Endometrium (tissue), 2 donors: ENCODE measurements around the gene PGBD5.

Experiments used
- FAIRE-seq: peaks from 2 replicates; lab custom pipeline; 2012; peaks lifted over from hg19 to GRCh38; lab: Jason Lieb, UNC
- donor health status: control.
- donor health status: control.

Gene PGBD5

DNA sequence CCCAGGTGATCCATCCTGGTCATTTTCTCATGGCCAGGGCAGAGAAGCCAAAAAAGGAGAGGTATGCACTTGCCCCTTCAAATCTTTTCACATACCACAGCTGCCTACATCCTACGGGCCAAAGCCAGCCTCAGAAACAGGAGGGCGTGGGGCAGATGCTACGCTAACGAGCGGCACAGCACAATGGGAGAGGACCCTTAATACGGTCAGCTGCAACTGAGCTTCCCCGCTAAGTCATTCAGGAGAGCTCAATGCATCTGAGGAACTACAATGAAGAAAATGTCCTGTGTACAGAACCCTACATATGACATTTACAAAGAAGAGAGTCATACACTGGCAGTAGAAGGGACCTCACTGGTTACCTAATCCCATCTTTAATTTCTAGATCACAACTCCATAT, 78.2 kb downstream of the PGBD5 start:
- FAIRE-seq = no peak

DNA sequence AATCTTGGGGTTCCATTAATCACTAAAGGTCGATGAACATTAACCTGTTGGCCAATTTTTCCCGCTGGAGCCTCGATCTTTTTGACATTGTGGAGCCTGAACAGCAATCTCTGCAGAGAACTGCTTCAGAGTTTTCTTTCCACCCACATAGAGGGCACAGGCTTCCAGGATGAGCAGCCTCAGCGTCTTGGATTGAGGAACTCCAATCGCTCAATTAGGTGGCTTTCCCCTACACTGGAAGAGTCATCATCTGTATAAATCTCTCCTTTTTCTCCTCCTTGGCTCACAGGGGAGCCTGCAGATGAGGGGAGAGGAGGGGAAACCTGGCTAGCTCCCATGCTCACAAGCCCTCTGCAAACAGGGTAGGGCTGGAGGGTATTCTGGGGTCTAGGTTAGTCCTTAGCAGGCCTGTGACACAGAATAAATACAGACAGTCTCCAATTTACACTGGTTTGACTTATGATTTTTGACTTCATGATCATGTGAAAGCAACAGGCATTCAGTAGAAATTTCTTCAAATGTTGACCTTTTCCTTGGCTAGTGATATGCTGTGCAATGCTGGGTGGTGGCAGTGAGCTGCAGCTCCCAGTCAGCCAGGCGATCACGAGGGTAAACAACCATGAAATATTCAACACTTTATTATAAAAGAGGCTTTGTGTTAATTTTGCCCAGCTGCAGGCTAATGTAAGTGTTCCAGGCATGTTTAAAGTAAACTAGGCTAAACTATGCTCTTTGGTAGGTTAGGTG, 80.8 kb downstream of the PGBD5 start:
- FAIRE-seq = no peak

DNA sequence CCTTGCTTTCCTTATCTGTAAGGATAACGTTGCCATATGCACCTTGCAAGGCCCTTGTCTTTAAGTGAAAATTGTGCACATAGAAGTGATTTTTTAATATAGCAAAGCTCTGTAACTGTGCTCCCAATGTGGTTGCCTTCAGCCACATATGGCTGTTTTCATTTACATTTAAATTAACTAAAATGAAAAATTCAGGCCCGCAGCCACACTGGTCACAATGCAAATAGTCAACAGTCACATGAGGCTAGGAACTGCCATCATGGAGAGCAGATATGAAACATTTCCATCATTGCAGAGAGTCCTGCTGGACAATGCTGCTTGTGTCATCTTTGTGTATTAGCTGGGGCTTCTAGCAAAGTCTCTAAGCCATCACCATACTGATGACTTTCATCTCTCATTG, 83.4 kb downstream of the PGBD5 start:
- FAIRE-seq = no peak

DNA sequence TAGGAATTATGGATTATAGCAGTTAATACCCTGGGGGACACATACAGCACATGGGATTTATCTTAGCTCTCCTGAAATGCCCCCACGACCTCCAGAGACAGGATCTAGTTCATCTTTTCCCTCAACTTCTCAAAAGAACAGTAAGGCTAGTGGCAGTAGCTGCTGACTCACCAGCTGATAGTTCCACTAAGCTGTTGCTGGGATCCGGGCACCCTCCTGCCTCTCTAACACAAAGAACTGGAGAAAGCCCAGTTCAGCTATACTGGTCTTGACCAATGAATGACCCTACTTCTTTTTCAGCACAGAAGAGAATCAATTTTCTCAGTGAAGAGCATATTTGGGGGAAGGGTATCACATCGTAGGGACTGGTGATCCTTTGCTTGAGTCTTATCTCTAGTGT, 84.1 kb downstream of the PGBD5 start:
- no peak for FAIRE-seq

DNA sequence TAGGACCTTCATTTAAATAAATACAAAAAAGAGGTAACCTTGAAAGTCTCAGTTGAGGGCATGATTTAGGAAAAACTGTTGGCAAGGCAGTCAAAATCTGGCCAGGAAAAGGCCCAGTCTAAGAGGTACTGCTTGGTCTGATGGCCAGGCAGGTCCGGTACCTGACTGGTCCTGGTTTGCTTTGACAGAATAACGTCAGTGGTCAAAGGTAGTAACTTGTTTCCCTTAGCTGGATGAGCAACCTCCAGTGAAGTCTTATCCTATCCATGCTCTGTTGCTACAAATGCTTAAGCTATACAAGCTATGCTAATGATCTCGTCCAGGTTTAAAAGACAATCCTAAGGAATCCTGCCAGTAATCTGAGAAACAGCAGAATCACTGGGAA, 85.0 kb downstream of the PGBD5 start:
- no peak for FAIRE-seq

DNA sequence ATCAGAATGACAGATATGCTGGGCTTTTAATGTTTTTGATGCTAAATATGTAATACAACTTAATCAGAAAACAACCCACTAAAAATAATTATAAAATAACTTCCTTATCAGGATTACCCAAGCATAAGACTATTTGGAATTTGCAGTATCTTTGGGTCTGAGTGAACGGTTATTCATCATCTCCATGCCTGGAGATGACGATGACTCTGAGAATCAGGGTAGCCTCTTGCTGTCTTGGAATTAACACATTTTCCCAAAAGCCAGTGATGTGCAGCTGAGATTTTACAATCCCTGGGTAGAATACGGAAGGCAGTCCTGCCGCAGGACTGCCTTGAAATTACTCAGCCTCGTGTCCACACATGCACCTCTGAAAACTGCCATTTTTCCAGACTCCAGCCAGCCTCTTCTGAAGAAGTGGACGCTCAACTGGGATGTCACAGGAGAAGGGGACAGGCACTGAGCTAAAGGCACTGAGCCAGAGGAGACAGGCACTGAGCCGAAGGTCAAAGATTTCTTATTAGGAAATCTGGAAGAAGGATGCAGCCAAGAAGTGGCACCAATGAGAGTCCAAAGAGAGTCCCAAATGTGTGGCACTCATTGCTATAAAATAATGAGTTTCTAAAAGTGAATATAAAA, 85.5 kb downstream of the PGBD5 start:
- FAIRE-seq = no peak

DNA sequence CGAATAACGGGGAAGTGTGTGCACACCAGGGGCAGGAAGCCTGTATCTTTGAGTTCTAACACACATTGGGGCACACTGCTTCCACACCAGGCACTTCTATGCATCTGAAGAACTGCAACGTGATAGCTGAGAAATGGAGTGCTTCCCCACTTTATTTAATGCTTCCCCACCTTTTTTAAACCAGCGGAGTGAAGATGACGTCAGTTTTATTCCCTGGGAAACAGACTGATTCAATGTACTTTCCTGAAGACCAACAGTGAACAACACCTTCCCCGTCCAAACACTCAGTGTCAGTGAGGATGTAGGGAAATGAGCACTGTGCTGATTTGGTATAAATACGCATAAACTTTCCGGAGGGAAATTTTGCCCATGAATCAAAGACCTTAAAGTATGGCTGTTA, 87.1 kb downstream of the PGBD5 start:
- no peak for FAIRE-seq

DNA sequence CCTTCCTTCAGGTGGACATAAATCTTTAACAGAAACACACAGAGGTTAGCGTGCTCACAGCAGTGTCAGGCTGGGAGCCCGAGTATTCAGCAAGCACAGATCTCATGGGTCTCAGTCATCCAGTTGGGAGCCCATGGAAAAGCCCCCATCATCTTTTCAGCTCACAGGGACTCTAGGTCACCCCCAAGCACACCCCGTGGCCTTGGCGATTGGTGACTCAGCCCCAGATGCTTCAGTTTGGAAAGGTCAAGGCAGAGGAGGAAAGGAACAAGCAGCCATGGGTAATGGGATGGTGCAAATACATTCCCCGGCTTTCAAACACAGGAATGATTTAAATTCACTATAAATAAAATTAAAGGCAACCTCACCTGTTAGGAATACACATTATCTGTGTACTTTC, 88.9 kb downstream of the PGBD5 start:
- no peak for FAIRE-seq

DNA sequence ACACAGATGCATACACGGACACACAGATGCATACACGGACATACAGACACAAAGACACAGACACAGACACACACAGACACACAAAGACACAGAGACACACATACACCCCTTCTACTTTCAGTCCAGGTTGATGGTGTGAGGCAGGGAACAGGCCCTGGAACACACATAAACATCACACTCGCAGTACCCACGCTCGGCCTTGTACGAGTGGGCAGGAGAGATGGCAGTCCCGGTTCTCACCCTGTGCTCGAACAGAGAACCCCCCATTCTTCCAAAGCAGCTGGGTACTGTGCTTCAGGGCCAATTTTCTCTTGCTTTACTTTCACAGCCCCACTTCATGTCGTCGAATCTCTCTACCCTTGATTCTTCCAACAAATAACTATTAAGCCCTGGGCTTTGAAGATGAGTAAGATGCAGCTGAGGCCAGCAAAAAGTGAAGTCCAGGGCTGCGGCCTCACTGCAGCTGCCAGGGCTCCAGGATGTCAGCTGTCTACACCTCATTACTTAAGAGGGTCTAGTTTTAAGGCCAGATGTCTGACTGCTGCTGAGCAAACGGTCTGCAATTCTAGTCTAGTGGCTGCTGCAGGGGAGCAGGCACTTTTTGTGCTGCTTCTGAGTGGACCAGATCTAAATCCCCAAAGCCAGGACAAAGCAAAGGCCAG, 90.1 kb downstream of the PGBD5 start:
- FAIRE-seq = no peak

DNA sequence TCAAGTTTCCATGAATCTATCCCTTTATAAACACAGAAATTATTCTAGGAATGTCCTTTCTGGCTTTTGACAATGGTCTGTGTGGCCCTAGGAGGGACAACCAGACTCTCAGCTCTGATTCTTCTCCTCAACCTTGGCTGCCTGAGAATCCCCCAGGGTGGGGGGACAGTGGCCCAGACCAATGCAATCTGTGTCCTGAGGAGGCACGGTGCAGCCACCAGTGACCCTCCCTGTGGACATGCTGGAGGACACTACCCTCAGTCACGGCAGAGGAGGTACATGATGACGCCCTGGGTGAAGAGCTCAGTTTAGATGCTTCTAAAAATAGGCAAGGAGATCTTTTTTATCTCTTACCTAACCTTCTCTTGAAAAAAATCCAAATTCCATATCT, 91.7 kb downstream of the PGBD5 start:
- no peak for FAIRE-seq

DNA sequence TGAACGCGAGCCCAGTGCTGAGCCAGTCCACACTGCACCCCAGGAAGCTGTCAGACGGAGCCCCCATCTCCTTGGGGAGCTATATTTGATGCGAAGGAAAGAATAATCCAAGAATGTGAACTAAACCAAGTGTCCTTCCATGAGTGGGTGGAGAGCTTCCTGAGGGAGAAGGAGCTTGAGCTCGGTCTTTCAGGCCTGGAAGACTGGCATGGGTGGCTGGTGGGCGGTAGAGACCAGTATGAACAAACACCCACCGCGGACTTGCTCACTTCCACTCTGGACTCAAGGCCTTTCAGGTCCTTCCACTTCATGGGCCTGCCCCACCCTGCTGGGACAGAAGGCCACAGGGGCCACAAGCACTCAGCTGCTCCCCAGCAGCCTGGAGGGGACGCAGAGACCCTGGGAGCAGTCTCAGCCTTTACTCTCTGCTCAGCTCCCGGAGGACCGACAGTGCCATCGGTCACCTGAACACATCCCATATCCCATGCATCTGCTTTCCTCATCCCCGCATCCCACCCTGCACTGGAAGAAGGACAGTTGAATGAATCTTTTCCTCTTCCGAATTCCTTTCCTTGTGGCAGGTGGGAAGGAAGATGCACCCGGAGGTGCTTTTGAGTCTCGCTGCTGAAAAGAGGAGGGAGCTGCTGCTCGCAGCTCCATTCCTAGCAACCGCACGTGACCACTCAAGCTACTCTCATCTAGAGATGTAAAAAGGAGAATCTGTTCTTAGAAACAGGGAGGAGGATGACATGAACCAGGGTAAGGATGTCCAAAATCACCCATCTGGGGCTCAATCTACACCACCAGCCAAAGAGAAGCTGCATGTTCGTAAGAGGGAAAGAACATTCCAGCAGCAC, 92.3 kb downstream of the PGBD5 start:
- FAIRE-seq = no peak

DNA sequence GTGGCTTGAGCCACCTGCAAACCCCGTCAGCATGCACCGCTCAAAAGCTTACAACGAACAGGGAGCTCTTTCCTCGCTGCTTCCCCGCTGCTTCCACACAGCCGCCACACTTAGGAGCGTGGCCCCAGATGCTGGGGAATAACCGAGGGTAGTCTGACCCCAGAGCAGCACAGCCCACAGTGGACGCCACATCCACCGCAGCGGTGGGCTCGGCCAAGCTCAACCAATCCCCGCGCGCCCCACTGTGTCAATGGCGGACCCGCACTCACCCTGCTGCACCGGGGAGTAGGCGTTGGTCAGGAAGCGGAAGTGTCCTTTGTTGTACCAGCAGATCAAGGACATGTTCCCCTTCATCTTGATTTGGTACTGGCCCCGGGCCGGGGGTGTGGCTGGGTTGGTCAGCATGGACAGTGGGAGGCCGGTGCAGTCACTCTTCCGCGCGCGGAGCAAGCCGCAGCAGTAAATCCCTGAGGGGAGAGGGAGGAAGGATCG, 93.5 kb downstream of the PGBD5 start:
- no peak for FAIRE-seq

DNA sequence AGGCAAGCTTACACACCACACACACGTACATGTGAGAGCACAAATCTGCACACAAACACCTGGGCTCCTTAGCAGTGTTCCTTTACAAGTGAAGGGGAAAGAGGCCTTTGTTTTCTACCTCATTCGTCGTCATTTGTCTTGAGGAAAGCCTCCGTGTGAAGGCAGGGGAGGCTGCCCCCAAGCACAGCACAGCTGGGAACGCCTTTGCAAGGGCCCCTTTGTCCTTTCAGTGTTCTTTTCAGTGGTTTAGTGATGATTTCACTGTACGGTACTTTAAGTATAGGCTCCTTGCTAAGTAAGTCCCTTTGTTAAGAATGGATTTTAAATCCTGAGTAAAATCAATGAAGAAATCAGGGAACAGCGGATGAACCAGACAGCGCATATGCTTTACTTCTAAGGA, 94.1 kb downstream of the PGBD5 start:
- FAIRE-seq = no peak

DNA sequence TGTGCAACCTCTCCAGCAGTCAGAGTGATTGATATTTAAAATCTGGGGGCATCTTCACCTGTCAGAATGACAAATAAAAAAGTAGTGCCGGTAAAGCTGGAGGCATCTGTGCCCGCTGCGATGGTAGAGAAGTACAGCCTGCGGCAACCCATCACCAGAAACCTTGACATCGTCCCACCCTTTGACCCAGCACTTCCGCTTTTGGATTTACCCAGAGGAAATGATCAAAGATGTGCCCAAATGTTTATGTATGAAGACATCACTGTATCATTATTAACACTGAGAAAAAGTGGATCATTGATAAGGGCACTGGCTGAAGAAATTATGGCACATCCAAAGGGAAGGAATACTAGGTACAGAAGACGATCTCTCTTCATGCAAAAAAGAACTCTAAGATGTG, 96.0 kb downstream of the PGBD5 start:
- FAIRE-seq = no peak

DNA sequence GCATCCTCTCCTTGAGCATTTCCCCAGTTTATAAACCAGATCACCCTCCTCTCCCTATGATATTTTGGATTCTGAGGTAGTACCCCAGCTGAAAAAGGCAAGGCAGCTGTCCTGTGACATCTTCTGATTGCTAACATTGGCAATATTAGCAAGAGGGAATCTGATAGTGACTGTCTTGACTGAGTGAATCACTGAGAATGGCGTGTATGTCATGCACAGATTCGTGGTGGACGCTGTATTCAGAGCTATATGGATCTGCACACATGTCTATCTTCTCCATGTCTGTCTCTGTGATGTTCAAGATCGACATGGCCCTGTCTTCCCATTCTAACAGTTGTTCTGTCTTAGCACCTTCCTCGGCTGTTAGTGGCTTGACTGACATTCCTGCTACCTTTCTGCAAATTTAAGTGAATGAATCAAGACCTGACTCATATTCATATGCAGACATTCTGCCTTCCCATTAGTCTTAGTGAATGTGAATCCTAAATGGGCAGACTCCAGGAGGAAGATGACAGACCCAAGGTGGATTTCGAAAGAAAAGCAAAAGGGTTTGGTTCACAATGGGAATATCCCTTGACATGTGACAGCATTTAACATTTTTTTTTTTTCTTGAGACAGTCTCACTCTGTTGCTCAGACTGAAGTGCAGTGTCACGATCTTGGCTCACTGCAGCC, 97.7 kb downstream of the PGBD5 start:
- FAIRE-seq = no peak

DNA sequence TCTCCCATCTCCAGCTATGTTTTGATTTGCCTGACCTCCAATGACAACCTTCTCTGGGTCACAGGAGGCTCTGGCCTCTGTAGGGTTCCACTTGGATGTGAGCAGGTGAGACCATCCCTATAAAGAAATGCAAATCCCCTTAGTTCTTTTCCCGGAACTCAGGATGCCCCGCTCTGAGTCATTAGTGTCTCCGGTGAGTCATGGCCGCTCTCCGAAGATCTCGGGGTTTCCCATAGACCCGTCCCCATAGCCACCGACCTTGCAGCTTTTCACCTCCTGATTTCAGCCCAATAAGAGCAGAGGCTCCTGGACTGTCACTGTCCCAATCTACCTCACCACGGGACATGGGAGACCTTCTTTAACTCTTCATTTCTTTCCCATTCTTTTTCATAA, 98.2 kb downstream of the PGBD5 start:
- FAIRE-seq = no peak

DNA sequence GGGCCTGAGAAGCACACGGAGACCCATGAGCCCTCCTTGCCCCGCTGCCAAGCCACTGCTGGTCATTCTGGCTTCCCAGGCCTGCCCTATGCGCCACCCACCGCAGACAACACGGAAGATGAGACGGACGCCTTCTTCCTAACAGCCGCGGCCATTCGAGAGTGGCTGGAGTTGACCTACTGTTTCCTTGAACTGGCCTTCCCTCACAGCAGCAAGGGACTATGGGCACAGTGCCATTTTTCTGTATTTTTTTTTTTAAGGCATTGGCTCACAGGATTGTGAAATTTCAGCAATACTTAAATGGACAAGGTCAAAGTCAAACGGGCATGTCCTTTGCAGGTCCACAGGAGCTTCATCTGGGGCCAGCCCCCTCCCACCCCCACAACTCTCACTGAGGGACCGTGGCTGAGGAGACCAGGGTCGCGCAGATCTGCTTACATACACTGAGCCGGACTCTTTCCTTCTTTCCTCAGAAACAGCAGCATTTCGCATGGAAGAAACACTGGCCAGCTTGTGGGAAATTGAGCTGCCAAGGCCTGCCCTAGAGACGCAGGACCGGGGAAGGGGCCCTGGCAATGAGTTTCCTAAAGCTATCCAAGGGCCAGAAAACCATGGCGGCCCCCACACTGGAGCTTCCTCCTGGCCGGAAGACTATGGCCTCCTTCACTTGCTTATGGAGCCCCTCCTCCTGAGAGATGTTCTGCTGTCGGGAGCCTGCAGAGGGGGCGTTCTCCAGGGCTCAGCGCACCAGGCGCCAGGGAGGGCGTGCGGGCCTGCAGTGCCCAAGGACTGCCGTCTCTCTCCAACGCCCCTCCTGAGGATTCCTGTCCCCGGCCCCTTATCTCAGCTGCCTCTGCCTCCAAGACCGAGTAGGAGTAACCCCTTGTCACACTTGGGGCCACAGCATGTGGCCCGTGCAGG, 98.9 kb downstream of the PGBD5 start:
- no peak for FAIRE-seq

DNA sequence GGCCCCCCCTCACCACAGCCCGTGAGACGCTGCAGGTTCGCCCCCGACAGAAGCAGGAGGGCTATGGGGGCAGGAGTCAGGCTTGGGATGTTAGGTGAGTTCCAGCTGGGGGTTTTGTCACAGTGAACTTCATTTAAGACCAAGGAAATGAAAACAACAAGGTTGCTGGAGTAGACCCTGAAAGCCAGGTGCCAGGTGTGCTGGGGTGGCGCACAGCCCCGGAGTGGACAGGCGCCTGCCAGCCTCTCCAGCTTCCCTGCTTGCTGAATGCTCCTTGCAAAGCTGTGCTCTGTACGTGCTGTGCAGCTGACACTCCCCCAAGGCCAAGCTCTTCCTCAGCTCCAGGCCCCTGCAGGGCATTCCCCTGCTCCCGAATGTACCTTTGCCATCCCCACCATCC, 102.4 kb downstream of the PGBD5 start:
- FAIRE-seq = no peak

DNA sequence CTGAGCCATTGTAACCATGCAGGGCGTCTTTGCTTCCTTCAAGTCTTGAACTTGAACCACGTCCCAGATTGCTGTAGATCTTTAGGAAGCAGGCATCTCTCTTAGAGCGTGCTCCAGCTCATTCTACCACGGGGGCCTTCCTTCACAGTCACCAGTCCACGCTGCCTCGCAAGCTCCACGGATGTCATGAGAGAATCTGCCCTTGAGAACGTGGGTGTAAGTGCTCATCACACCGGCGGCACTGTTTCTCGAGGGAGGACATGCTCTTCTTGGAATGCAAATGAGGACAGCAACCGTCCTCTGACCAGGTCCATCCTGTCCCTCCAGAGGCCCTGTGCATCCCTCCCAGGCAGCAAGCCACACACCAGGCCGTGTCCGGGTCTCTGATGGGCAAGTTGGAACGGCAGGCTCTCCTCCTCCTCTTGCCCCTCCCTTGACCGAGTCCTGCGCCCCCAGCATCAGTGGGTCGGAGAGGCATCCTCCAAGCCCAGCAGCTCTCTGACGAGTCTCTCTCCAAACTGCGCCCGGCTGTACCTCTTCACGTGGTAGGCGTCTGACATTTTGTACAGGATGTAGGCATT, 103.1 kb downstream of the PGBD5 start:
- no peak for FAIRE-seq

DNA sequence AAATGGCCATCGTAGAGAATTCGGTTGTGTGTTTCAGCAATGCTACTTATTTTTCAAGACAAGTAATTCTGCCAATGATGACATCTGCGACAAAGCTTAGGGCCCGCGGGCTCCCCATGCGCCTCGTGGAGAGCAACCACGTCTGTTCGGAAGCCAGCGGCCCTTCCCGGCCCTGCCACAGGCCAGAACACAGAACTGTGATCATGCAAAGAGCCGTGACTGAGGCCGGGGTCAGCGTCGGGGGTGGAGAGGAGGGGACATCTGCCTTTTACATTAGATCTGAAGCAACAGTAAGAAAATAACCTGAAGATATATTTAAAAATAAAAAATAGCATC, 103.7 kb downstream of the PGBD5 start:
- no peak for FAIRE-seq
